ENCODE measurements around the gene BANP. TPM values are rescaled to one million over a fixed set of nuclear protein-coding genes. Genes with fewer than 3 reads are reported as not detected.
"Not testable (repeated sequence)": the region's sequence is repeated elsewhere in the genome, so short reads cannot be mapped to it uniquely, and the experiment has no call there.

BANP gene
- total RNA-seq, 1 experiment from 2014 or later, result 16.7 TPM

DNA sequence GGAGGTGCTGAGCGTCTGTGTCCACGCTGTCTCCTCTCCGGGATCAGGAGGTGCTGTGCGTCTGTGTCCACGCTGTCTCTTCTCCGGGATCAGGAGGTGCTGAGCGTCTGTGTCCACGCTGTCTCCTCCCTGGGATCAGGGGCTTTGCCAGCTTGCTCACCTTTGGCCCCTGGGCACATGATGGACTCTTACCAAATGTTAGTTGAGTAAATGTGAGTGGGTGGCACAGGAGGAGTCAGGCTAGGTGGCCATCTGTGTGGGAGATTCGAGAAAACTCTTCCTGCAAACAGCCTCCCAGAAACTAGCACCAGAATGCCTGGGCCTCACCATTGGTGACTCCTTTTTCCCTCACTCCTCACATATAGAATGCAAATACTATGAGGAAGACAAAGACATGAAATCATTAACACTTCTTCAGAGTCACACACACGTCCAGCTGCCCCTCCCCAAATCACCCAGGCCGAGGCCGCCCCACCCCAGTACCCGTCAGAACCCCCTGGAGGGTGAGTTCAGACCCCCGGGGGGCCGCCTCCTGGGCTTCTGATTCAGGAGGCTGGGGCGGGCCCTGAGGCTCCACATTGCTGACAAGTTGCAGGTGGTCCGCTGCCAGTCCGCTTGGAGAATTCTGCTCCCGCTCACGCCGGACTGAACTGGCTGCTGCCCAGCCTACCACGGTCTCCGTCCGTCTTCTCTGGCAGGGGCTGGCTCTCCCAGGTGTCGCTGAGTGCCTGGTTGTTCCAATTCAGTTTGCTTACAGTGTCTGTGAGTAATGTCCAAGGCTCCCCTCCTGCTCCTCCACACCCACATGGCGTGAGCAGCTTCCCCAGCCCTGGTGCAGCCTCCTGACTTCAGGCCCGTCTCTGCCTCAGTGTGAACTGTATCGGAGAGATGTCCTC is 158.7 kb downstream of the BANP start:
- DNase-seq (ENCODE audit: low read depth); in situ Hi-C loops (cut with HindIII; ENCODE audit: low pct_unique_long_range_greater_than_20kb, low sequenced_read_pairs): not testable (repeated sequence)

DNA sequence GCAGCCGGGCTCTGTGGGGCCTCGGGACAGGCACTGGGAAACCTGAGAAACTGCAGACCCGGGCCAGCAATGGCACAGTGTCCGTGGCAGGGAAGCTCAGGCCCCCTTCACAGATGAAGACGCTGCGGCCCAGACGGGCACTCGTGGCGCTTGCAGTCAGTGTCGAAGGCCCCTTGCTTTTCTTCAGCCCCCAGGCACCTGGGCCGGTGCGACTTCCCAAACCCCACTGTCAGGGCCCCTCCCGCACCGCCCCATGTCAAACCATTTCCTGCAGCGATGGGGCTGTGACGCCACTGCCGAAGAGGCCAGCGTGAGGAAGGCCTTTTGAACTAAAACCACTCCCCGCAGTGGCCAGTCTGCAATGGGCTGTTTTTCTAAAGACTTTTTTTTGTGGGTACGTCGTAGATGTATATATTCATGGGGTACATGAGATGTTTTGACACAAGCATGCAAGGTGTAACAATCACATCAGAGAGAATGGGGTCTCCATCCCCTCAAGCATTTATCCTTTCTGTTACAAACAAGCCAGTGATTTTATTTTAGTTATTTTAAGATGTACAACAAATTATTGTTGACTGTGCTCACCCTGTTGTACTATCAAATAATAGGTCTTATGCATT is 159.8 kb downstream of the BANP start:
- DNase-seq (ENCODE audit: low read depth); in situ Hi-C loops (cut with HindIII; ENCODE audit: low pct_unique_long_range_greater_than_20kb, low sequenced_read_pairs): not testable (repeated sequence)

DNA sequence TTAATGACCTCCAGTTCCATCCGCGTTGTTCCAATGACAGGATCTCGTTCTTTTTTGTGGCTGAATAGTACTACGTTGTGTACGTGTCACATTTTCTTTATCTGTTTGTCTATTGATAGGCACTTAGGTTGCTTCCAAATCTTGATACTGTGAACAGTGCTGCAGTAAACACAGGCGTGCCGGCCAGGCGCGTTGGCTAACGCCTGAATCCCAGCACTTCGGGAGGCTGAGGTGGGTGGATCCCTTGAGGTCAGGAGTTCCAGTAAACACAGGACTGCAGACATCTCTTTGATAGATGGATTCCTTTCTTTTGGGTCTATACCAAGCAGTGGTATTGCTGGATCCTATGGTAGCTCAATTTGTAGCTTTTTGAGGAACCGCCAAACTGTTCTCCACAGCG is 160.7 kb downstream of the BANP start:
- DNase-seq (ENCODE audit: low read depth); in situ Hi-C loops (cut with HindIII; ENCODE audit: low pct_unique_long_range_greater_than_20kb, low sequenced_read_pairs): not testable (repeated sequence)

DNA sequence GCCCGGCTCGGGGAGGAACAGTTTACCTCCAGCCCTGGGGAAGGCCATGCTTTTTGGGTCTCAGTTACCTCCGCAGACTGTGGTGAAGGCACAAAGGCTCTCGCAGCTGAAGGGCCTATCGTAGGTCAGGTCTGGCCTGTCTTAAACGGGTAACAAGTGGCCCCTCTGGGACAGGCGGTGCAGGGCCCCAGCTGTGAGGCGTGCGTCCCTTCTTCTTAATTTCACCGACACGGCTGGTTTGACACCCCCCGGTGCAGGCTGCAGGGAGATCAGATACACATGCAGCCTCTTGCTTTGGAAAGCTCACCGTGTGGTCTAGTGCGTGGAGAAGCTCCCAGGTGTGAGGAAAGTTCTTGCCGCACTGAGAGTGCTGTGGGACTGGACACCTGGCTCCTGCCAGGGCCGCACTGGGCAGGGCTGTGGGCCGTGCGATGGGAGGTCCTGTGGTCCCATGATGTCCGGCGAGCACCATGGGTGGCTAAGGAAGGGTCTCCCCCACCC is 162.4 kb downstream of the BANP start:
- no peak for DNase-seq (ENCODE audit: low read depth)

DNA sequence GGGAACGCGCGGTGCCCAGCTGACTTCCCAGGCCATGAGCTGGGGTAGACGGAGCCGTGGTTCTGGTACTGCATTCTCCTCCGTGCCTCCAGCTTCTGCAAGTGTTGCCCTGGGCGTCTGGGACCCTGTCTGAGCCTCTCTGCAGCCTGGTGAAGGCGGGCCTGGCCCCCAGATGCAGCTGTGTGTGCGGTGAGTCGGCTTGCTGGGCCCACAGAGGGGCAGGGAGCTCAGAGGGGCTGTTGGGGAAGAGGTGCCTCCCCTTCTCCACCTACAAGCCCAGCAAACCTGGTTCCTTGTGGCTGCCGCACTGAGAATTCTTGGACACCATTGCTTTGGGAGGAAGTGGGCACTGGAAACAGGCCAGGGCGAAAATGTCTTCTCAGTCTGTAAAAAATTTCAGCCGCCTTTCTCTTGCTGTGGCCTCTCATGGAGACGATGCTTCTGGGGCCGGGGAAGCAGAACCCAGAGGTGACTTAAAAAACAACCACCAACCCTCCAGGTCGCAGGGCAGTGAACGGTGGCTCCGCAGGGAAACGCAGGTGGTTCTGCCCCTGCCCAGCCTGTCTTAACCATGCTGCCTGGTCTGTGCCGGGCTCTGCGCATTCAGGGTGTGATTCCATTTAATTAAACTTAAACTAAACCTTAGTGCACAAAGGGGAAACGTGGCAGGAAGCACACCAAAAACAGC is 163.5 kb downstream of the BANP start:
- in situ Hi-C loops (cut with HindIII; ENCODE audit: low pct_unique_long_range_greater_than_20kb, low sequenced_read_pairs); DNase-seq (ENCODE audit: low read depth): not testable (repeated sequence)

More for the DNA sequence above, 162.4 kb downstream of the BANP start:
- in situ Hi-C loops (cut with HindIII; ENCODE audit: low pct_unique_long_range_greater_than_20kb, low sequenced_read_pairs), result no loop called here

DNA sequence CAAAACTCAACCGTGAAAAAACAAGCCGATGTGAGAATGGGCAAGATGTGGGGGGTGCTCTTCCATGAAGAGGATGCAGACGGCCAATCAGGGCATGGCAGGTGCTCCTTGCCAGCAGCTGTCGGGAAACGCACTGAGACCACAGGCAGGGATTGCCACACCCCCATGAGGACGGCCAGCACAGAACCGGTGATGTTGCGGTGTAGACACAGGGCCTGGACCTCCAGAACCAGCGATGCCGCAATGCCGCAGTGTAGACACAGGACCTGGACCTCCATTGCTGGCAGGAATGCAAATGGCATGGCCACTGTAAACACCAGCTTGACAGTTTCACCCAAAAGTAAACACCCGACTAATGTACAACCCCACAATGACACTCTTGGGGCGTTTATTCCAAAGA is 164.9 kb downstream of the BANP start:
- in situ Hi-C loops (cut with HindIII; ENCODE audit: low pct_unique_long_range_greater_than_20kb, low sequenced_read_pairs), result no loop called here
- no peak for DNase-seq (ENCODE audit: low read depth)

DNA sequence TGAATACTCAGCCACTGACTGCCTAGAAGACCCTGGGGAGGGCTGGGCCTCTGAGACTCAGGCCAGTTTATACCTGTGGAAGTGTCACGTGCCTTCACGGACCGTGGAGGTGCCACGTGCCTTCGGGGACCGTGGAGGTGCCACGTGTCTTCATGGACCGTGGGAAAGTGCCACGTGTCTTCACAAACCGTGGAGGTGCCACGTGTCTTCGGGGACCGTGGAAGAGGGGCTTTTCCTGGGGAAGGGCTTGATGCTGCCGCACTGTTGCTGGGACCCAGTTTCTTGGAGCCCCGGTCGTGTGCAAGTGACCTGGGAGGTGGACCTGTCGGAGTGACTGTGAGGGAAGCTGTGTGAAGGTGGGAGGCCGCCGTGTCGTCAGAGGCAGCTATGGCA is 166.2 kb downstream of the BANP start:
- in situ Hi-C loops (cut with HindIII; ENCODE audit: low pct_unique_long_range_greater_than_20kb, low sequenced_read_pairs), result no loop called here

DNA sequence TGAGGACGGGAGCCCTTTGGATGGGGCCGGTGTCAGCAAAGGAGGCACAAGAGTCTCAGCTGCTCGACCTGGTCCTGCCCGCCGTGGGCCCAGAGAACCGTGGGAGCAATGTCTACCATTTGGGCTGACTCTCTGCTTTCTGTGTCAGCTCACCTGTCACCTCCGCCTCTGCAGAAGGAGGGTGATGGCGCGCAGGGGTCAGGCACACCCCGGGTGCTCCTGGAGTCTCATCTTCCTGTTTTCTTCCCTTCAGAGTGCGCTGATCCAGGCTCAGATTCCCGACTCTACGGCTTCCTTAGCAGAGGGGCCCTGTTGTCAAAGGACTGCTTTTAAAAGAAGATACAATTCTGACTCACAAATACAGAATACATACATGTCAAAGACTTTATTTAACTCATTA is 167.1 kb downstream of the BANP start:
- no peak for DNase-seq (ENCODE audit: low read depth)
- in situ Hi-C loops (cut with HindIII; ENCODE audit: low pct_unique_long_range_greater_than_20kb, low sequenced_read_pairs), result no loop called here

More for the DNA sequence above, 166.2 kb downstream of the BANP start:
- no peak for DNase-seq (ENCODE audit: low read depth)

DNA sequence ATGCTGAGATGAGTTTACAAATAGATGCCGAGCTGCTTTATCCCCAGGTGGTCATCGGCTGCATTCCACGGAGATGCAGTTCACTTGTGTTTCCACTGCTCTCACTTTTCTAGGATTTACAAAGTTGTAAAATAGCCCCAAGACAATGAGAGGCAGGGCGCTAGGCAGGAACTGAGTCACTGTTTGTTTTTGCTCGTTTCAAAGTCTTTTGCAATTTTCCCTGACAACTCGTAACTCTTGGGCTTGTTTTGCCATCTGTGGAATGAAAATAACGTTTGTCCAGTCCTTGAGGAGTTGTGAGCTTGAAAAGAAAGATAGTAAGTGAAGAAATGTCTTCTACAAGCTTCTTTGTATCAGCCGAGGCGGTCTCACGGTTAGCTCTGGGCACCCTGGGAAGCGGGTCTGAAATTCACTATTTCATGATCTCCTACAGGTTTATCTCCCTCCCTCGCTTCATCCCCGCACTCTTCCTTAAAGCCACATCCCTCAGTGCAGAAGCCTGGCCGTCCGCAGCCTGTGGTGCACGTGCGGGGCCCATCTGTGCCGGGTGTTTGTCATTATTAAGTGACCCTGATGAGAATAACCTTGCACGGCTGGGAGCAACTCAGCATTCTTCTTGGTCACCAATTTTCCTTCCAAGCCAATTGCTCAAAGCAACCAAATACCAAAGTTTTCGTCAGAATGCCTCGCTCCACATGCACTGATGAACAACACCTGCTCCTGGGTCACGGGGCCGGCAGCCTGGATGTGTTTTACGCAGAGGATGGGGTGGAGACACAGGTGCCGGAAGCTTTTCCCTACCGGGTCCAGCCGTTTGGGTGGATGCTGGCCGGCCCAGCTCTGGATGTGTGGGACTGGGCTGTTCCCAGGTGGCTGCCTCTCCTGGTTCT is 167.9 kb downstream of the BANP start:
- DNase-seq (ENCODE audit: low read depth), result peak; percentile 68

DNA sequence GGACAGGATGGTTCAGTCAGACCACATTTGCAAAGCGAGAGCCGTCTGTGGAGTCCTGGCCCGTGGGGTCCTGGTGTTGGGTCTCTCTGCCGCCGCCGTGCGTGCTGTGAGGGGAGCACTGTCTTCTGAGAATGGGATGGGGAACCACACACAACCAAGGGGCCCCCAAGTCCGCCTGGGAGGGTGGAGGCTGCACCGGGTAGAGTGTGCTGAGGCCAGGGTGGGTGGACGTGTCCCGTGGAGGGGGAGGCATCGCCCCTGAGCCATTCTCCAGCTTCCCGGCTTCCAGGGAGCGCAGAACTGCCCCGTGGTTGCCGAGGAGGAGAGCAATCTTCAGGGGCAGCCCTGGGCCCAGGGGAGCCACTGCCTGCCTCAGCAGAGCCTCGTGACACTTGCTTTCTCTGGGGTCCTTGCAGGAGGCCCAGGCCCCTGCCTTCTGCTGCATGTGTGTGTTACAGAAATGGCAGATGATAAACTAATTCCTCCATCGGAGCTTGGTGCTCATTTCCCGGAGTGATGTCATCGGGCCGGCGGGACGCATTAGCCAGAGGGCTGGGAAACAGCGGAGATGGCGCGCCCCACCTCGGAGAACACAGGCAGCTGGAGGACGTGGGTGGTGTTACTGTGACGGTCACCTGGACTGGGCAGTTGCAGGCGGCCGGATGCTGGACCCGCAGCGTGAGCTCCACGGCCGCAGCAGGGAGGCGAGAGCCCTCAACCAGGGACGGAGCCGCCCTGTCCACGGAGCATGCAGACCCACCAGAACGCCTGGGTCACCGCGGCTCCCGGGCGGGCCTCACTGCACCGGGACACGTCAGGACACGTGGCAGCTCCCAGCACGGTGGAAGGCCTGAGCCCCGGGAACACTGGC is 168.9 kb downstream of the BANP start:
- not testable (repeated sequence) for DNase-seq (ENCODE audit: low read depth)

More for the DNA sequence above, 167.9 kb downstream of the BANP start:
- in situ Hi-C loops (cut with HindIII; ENCODE audit: low pct_unique_long_range_greater_than_20kb, low sequenced_read_pairs), result not testable (repeated sequence)

DNA sequence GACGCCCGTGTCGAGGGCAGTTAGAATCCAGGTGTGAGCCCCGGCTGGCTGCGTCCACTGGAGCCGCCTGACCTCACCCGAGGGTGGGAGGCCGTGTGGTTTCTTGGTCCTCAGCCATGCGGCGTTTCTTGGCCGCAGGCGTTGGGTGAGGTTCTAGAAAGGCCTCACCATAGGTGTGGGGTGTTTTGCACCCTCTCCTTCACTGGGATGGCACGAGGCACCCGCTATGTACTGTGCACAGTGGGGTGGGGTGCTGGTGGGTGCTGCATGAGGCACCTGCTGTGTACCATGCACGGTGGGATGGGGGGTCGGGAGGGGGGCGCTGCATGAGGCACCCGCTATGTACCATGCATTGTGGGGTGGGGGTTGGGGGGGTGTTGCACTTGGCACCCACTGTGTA is 169.6 kb downstream of the BANP start:
- in situ Hi-C loops (cut with HindIII; ENCODE audit: low pct_unique_long_range_greater_than_20kb, low sequenced_read_pairs), result no loop called here
- no peak for DNase-seq (ENCODE audit: low read depth)

More for the DNA sequence above, 168.9 kb downstream of the BANP start:
- in situ Hi-C loops (cut with HindIII; ENCODE audit: low pct_unique_long_range_greater_than_20kb, low sequenced_read_pairs), result not testable (repeated sequence)

DNA sequence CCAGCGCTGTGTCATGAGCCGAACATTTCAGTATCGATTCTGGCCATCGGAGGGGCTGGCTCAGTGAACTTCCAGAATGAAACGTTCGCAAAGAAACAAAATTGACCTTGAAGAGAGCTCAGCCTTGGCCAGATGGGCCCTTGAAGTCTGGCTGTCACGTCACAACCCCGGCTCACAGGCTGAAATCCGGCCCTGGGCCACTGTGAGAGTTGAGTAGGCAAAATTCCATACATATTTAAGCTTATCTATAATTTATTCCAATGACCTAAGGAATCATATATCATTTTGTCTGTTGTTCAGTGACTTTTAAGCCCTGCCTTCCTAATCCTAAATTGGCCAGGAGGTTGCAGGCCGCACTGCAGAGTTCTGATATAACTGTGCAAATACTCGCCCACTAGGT is 170.2 kb downstream of the BANP start:
- in situ Hi-C loops (cut with HindIII; ENCODE audit: low pct_unique_long_range_greater_than_20kb, low sequenced_read_pairs), result not testable (repeated sequence)

DNA sequence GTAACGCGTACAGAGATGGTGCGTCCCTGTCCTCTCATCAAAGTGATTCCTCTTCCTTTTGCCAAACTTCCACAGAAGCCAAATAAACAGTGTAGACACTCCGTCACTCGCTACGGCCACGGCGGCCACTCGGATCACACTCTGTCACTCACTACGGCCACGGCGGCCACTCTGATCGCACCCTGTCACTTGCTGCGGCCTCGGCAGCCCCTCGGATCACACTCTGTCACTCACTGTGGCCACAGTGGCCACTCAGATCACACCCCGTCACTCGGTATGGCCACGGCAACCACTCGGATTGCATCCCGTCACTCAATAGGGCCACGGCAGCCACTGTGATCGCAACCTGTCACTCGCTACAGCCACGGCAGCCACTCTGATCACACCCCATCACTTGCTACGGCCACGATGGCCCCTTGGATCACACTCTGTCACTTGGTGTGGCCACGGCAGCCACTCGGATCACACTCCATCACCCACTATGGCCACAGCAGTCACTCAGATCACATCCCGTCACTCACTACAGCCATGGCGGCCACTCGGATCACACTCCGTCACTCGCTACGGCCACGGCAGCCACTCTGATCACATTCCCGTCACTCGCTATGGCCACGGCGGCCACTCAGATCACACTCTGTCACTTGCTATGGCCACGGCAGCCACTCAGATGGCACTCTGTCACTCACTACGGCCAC is 170.8 kb downstream of the BANP start:
- in situ Hi-C loops (cut with HindIII; ENCODE audit: low pct_unique_long_range_greater_than_20kb, low sequenced_read_pairs), result no loop called here
- no peak for DNase-seq (ENCODE audit: low read depth)

More for the DNA sequence above, 170.2 kb downstream of the BANP start:
- DNase-seq (ENCODE audit: low read depth), result not testable (repeated sequence)
